Neural crest cell (in vitro differentiated cells): ENCODE data around the gene FBXW11. TPM values are rescaled to one million over a fixed set of nuclear protein-coding genes. Genes with fewer than 3 reads are reported as not detected.

Source experiments
- DNase-seq: peaks from one replicate; pipeline ENCODE4 v3.0.0; 2021; ENCODE audit warnings: low read depth, mixed read lengths, low spot score
- H3K27ac Mint-ChIP-seq: one replicate; pipeline ENCODE4 v1.8.0; 2021; ENCODE audit warnings: mild to moderate bottlenecking, mixed read lengths; ENCODE audit not compliant: unreplicated experiment
- H3K27me3 Mint-ChIP-seq: 2 replicates; pipeline ENCODE4 v1.8.0; 2021; ENCODE audit warnings: low read depth, mild to moderate bottlenecking, mixed read lengths
- H3K36me3 Mint-ChIP-seq: 2 replicates; pipeline ENCODE4 v1.8.0; 2021; ENCODE audit warnings: low read depth, mild to moderate bottlenecking, mixed read lengths
- H3K4me1 Mint-ChIP-seq: 2 replicates; pipeline ENCODE4 v1.8.0; 2021; ENCODE audit warnings: mixed read lengths
- H3K4me3 Mint-ChIP-seq: one replicate; pipeline ENCODE4 v1.8.0; 2021; ENCODE audit warnings: mild to moderate bottlenecking, mixed read lengths
- H3K9me3 Mint-ChIP-seq: 2 replicates; pipeline ENCODE4 v1.8.0; 2021; ENCODE audit warnings: mixed read lengths
- CTCF ChIP-seq: fragments of 200-600 bp; sonication (generic); conservative IDR thresholded peaks from 2 replicates; pipeline ENCODE4 v1.5.0; 2021; ENCODE audit warnings: antibody characterized with exemption, mild to moderate bottlenecking
- total RNA-seq: library from RNA; stranded (reverse); gene quantifications from 2 replicates; pipeline ENCODE4 v1.2.1, GENCODE V29; 2021

FBXW11 gene
- total RNA-seq, 1 donor from 2014 or later: 66.6 TPM

GRCh38 chr5:171813813-171814490 lies 192.5 kb downstream of the FBXW11 start:
- no peak for DNase-seq
- Mint-ChIP-seq H3K9me3 (peaks cover 2% of the 10 kb centered on the region), H3K27me3 (peaks cover 3% of the 10 kb centered on the region), H3K4me3 (no peak overlapping the region), H3K4me1 (no peaks in the 10 kb centered on the region), H3K27ac (no peak overlapping the region), H3K36me3 (no peaks in the 10 kb centered on the region)
- TF ChIP-seq CTCF: no peak

DNA sequence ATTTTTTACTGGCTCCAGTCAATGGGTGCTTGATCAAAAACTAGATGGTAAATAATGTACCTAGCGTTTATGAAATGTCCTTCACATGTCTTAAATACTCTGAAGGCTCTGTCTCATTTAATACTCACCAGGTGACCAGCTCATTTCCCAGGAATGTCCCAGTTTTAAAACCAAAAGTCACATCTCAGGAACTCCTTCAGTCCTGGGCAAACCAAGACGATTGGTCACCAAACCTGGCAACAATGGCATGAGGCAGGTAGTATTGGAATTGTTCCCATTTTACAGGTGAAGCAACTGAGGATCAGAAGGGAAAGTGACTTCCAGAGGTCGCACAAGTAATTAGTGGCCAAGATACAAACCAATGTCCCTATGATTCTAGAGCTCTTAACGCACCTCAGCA lies 193.2 kb downstream of the FBXW11 start:
- Mint-ChIP-seq H3K9me3 (peaks cover 5% of the 10 kb centered on the region), H3K4me3 (no peak overlapping the region), H3K27ac (no peak overlapping the region), H3K27me3 (peaks cover 3% of the 10 kb centered on the region), H3K4me1 (no peaks in the 10 kb centered on the region), H3K36me3 (no peaks in the 10 kb centered on the region)
- TF ChIP-seq CTCF: no peak
- DNase-seq: no peak

Other genes with a start within 250 kb of the FBXW11 start
- not detected in 2 replicates for gene SMIM23, start 220.8 kb downstream of the FBXW11 start, total RNA-seq
- gene STK10, start 181.6 kb upstream of the FBXW11 start, total RNA-seq: 32.3 and 43.5 TPM in 2 replicates
- 0.37 TPM in 1 of 2 replicates, not detected in the other for gene EFCAB9, start 187.5 kb upstream of the FBXW11 start, total RNA-seq